Vagina (tissue), 2 donors: ENCODE measurements around the gene PTCH2. TPM values are rescaled to one million over a fixed set of nuclear protein-coding genes. Genes with fewer than 3 reads are reported as not detected.

ENCODE experiments used
- DNase-seq, 2 donors: peaks; one replicate each; pipeline ENCODE4 v3.0.0-alpha.2; 2017; ENCODE audit errors: extremely low spot score in 2 of 2
- H3K27ac ChIP-seq: fragments of 200-600 bp; sonication (generic); one replicate; pipeline ENCODE4 v1.5.1; 2019
- H3K27me3 ChIP-seq: fragments of 200-600 bp; sonication (generic); one replicate; pipeline ENCODE4 v1.5.1; 2019
- H3K36me3 ChIP-seq, 2 donors: fragments of 200-600 bp; sonication (generic); one replicate each; pipeline ENCODE4 v1.5.1; 2017 to 2019
- H3K4me1 ChIP-seq: fragments of 200-600 bp; sonication (generic); one replicate; pipeline ENCODE4 v1.5.1; 2019
- H3K4me3 ChIP-seq, 2 donors: fragments of 200-600 bp; sonication (generic); 1 replicate in 1 of 2; 2 replicates in 1 of 2; pipeline ENCODE4 v1.5.1; 2016 to 2019
- H3K9me3 ChIP-seq: fragments of 200-600 bp; sonication (generic); one replicate; pipeline ENCODE4 v1.5.1; 2019
- CTCF ChIP-seq, 3 experiments: fragments of 450-650 bp in 2 of 3; fragments of 200-600 bp in 1 of 3; sonication (generic) in 1 of 3; IDR thresholded peaks; one replicate each; pipeline ENCODE4 v1.5.1; 2017 to 2019; ENCODE audit warnings: antibody characterized with exemption in 3 of 3, mild to moderate bottlenecking in 2 of 3, moderate library complexity in 2 of 3
- POLR2A ChIP-seq, 2 donors: fragments of 450-650 bp; IDR thresholded peaks; one replicate each; pipeline ENCODE4 v1.6.1; 2017; ENCODE audit warnings: antibody characterized with exemption in 2 of 2, mild to moderate bottlenecking in 2 of 2, moderate library complexity in 2 of 2
- POLR2AphosphoS5 ChIP-seq, 2 donors: sonication (generic); formaldehyde crosslinking; IDR thresholded peaks; one replicate each; pipeline ENCODE4 v1.9.0; 2017; ENCODE audit warnings: antibody characterized with exemption in 2 of 2, mild to moderate bottlenecking in 2 of 2, low read depth in 1 of 2; ENCODE audit not compliant: insufficient read depth in 1 of 2
- intact Hi-C: fragments of 100-400 bp; cut with DNase I; formaldehyde crosslinking; loops from one replicate; pipeline ENCODE4 v1.15.1; 2023
- total RNA-seq: library from RNA; depleted of rRNA; stranded (reverse); fragments of >200 nt; gene quantifications from one replicate; pipeline ENCODE4 v1.2.3, GENCODE V29; 2016

The PTCH2 gene
- total RNA-seq, 1 donor from 2014 or later: 0.98 TPM

- Histone ChIP-seq H3K27me3 (no peaks in the 10 kb centered on the region), H3K4me1 (peaks cover 42% of the 10 kb centered on the region), H3K27ac (no peak overlapping the region), H3K4me3 (no peak overlapping the region), H3K36me3 (peaks cover 0 to 39% of the 10 kb centered on the region in 2 donors), H3K9me3 (no peaks in the 10 kb centered on the region)
- intact Hi-C loops: no loop called here
- no peak for DNase-seq
- TF ChIP-seq POLR2A (IDR thresholded peaks at IDR 0.05): no peak
- TF ChIP-seq CTCF (IDR thresholded peaks at IDR 0.05): no peak
- TF ChIP-seq POLR2AphosphoS5 (IDR thresholded peaks at IDR 0.05; ENCODE audit: insufficient read depth in 1 of 2, low read depth in 1 of 2): no peak
Measured at GRCh38 chr1:44780583-44781121, 62.4 kb downstream of the PTCH2 start.

- H3K27ac ChIP-seq: no peak overlapping the region
- peaks cover 31% of the 10 kb centered on the region for H3K4me1 ChIP-seq
- no peak overlapping the region for H3K4me3 ChIP-seq
- DNase-seq: no peak
- H3K36me3 ChIP-seq: peaks cover 0 to 39% of the 10 kb centered on the region in 2 donors
- intact Hi-C loops: loop anchor here (5.0 kb wide), 1 partner anchor 42 kb away; the partner anchor contains the start of gene KIF2C
- no peaks in the 10 kb centered on the region for H3K9me3 ChIP-seq
- no peaks in the 10 kb centered on the region for H3K27me3 ChIP-seq
- TF ChIP-seq CTCF (IDR thresholded peaks at IDR 0.05) (no peak), POLR2A (IDR thresholded peaks at IDR 0.05) (no peak), POLR2AphosphoS5 (IDR thresholded peaks at IDR 0.05; ENCODE audit: insufficient read depth in 1 of 2, low read depth in 1 of 2) (no peak)
Measured at GRCh38 chr1:44778705-44779576, 64.1 kb downstream of the PTCH2 start.

DNA sequence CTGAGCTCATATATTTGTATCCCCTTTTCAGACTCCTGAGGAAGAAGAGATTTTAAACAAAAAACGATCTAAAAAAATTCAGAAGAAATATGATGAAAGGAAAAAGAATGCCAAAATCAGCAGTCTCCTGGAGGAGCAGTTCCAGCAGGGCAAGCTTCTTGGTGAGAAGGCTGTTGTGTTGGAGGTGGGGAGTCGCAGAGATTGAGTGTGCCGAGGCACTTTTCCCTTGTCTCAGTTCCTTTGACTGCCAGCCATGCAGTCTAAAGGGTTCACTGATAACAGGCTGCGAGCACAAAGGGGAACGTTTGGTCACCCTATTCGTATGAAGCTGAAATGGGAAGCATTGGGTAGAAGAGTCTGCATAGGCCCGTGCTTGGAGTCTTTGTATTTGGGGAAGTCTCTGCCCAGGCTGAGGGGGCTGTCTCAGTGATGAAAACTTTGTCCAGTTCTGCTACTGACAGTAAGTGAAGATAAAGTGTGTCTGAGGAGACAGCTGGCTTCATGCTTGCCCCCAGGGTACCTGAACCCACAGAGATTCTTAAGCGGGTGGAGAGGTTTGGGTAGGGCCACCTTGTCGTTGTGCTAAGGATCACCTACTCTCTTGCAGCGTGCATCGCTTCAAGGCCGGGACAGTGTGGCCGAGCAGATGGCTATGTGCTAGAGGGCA is 65.0 kb downstream of the PTCH2 start:
- no peak for DNase-seq
- intact Hi-C loops: loop anchor here (5.0 kb wide), 1 partner anchor 41 kb away; the partner anchor contains the start of gene KIF2C
- Histone ChIP-seq H3K27me3 (no peaks in the 10 kb centered on the region), H3K27ac (no peak overlapping the region), H3K36me3 (peaks cover 0 to 39% of the 10 kb centered on the region in 2 donors), H3K4me3 (no peak overlapping the region), H3K4me1 (peaks cover 26% of the 10 kb centered on the region), H3K9me3 (no peaks in the 10 kb centered on the region)
- TF ChIP-seq CTCF (IDR thresholded peaks at IDR 0.05): no peak
- TF ChIP-seq POLR2A (IDR thresholded peaks at IDR 0.05): no peak
- TF ChIP-seq POLR2AphosphoS5 (IDR thresholded peaks at IDR 0.05; ENCODE audit: insufficient read depth in 1 of 2, low read depth in 1 of 2): no peak

GRCh38 chr1:44777547-44777946 is 65.5 kb downstream of the PTCH2 start:
- Histone ChIP-seq H3K27ac (no peak overlapping the region), H3K4me3 (no peak overlapping the region), H3K36me3 (peaks cover 0 to 39% of the 10 kb centered on the region in 2 donors), H3K9me3 (no peaks in the 10 kb centered on the region), H3K4me1 (peaks cover 26% of the 10 kb centered on the region), H3K27me3 (no peaks in the 10 kb centered on the region)
- TF ChIP-seq POLR2AphosphoS5 (IDR thresholded peaks at IDR 0.05; ENCODE audit: insufficient read depth in 1 of 2, low read depth in 1 of 2): no peak
- TF ChIP-seq CTCF (IDR thresholded peaks at IDR 0.05): no peak
- no peak for TF ChIP-seq POLR2A (IDR thresholded peaks at IDR 0.05)
- intact Hi-C loops: loop anchor here (5.0 kb wide), 1 partner anchor 40 kb away; the partner anchor contains the start of gene KIF2C
- no peak for DNase-seq
